Measurements from ENCODE around the gene CRADD.
"Not testable (repeated sequence)": the region's sequence is repeated elsewhere in the genome, so short reads cannot be mapped to it uniquely, and the experiment has no call there.

CRADD gene

GRCh38 chr12:93706824-93707223 is 29.6 kb downstream of the CRADD start:
- no peak for DNase-seq (ENCODE audit: low spot score)

- no peak for DNase-seq (ENCODE audit: low spot score)
Observed at GRCh38 chr12:93707836-93708235, 30.7 kb downstream of the CRADD start.

GRCh38 chr12:93708952-93709351 is 31.8 kb downstream of the CRADD start:
- no peak for DNase-seq (ENCODE audit: low spot score)

GRCh38 chr12:93709386-93709785 is 32.2 kb downstream of the CRADD start:
- no peak for DNase-seq (ENCODE audit: low spot score)

GRCh38 chr12:93710574-93710926 is 33.4 kb downstream of the CRADD start:
- DNase-seq (ENCODE audit: low spot score): no peak

GRCh38 chr12:93711502-93711901 is 34.3 kb downstream of the CRADD start:
- not testable (repeated sequence) for DNase-seq (ENCODE audit: low spot score)

- no peak for DNase-seq (ENCODE audit: low spot score)
Observed at GRCh38 chr12:93712200-93712599, 35.0 kb downstream of the CRADD start.

GRCh38 chr12:93713060-93713459 is 35.9 kb downstream of the CRADD start:
- no peak for DNase-seq (ENCODE audit: low spot score)

- no peak for DNase-seq (ENCODE audit: low spot score)
Observed at GRCh38 chr12:93713800-93714199, 36.6 kb downstream of the CRADD start.

- DNase-seq (ENCODE audit: low spot score): no peak
Observed at GRCh38 chr12:93714382-93714781, 37.2 kb downstream of the CRADD start.

GRCh38 chr12:93719710-93720109 is 42.5 kb downstream of the CRADD start:
- DNase-seq (ENCODE audit: low spot score): no peak

- DNase-seq (ENCODE audit: low spot score): no peak
Observed at GRCh38 chr12:93720559-93720958, 43.4 kb downstream of the CRADD start.

- no peak for DNase-seq (ENCODE audit: low spot score)
Observed at GRCh38 chr12:93722179-93722578, 45.0 kb downstream of the CRADD start.

- DNase-seq (ENCODE audit: low spot score): no peak
Observed at GRCh38 chr12:93722835-93723567, 45.8 kb downstream of the CRADD start.

GRCh38 chr12:93723568-93723930 is 46.4 kb downstream of the CRADD start:
- no peak for DNase-seq (ENCODE audit: low spot score)

- no peak for DNase-seq (ENCODE audit: low spot score)
Observed at GRCh38 chr12:93725531-93725930, 48.4 kb downstream of the CRADD start.

- no peak for DNase-seq (ENCODE audit: low spot score)
Observed at GRCh38 chr12:93727195-93727811, 50.1 kb downstream of the CRADD start.

- no peak for DNase-seq (ENCODE audit: low spot score)
Observed at GRCh38 chr12:93727911-93728310, 50.7 kb downstream of the CRADD start.

- no peak for DNase-seq (ENCODE audit: low spot score)
Observed at GRCh38 chr12:93729934-93730333, 52.8 kb downstream of the CRADD start.

GRCh38 chr12:93733358-93733757 is 56.2 kb downstream of the CRADD start:
- DNase-seq (ENCODE audit: low spot score): no peak

- DNase-seq (ENCODE audit: low spot score): no peak
Observed at GRCh38 chr12:93733928-93734327, 56.8 kb downstream of the CRADD start.

- DNase-seq (ENCODE audit: low spot score): no peak
Observed at GRCh38 chr12:93734784-93735183, 57.6 kb downstream of the CRADD start.

GRCh38 chr12:93736640-93737178 is 59.5 kb downstream of the CRADD start:
- DNase-seq (ENCODE audit: low spot score): no peak
